ENCODE results near the gene OSBPL9. TPM values are rescaled to one million over a fixed set of nuclear protein-coding genes. Genes with fewer than 3 reads are reported as not detected.
"Not testable (repeated sequence)": the region's sequence is repeated elsewhere in the genome, so short reads cannot be mapped to it uniquely, and the experiment has no call there.

The OSBPL9 gene
- total RNA-seq, 1 donor from 2014 or later, result 75.2 TPM

- DNase-seq (ENCODE audit: low read depth, low spot score), result no peak
Measured at GRCh38 chr1:51635615-51636014, 18.7 kb downstream of the OSBPL9 start.

- no peak for DNase-seq (ENCODE audit: low read depth, low spot score)
Measured at GRCh38 chr1:51636191-51636590, 19.3 kb downstream of the OSBPL9 start.

- no peak for DNase-seq (ENCODE audit: low read depth, low spot score)
Measured at GRCh38 chr1:51636764-51637522, 20.1 kb downstream of the OSBPL9 start.

DNA sequence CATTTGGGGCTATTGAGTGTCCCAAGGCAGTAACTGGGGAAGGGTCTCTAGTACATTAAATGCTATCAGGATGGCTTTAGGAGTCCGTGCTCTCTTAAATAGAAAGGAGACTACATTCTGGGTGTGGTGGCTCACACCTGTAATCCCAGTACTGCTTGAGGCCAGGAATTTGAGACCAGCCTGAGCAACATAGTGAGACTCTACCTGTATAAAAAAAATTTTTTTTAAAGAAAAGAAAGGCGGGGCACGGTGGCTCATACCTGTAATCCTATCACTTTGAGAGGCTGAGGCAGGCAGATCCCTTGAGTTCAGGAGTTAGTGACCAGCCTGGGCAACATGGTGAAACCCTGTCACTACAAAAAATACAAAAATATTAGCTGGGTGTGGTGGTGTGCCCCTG, 21.5 kb downstream of the OSBPL9 start:
- no peak for DNase-seq (ENCODE audit: low read depth, low spot score)

- no peak for DNase-seq (ENCODE audit: low read depth, low spot score)
Measured at GRCh38 chr1:51639694-51640093, 22.8 kb downstream of the OSBPL9 start.

DNA sequence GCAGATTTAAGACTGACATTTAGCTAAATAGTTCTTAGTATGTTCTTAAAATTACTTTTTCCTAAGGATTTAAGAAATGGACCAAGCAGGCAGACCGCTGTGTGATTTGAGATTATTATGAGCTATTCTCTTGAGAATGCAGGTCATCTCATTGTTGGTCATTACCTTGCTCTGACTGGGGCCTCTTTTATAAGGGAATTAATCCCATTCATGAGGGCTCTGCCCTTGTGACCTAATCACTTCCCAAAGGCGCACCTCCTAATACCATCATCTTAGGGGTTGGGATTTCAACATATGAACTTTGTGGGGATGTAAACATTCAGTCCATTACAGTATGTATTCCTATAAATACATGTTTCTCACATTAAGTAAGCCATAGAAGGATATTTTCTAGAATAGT, 24.2 kb downstream of the OSBPL9 start:
- DNase-seq (ENCODE audit: low read depth, low spot score), result no peak

GRCh38 chr1:51642739-51643142, 25.8 kb downstream of the OSBPL9 start:
- DNase-seq (ENCODE audit: low read depth, low spot score), result no peak

DNA sequence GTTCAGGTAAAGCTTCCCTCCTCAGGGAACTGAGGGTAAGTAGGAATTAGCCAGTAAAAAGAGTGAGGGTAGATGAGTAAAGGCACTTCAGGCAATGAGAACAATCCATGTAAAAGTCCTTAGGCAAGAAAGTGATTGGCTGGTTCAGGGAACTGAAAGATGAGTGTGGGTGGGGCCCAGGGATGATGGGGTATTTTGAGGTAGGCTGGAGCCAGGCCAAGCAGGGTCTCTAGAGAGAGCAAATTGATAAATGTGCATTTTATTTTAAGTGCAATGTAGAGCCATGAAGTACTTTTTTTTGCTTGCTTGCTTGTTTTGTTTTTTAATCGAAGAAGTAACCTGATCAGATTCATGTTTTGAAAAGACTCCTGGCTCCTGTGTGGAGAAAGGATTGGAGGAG, 26.5 kb downstream of the OSBPL9 start:
- DNase-seq (ENCODE audit: low read depth, low spot score), result no peak

GRCh38 chr1:51644020-51644419, 27.1 kb downstream of the OSBPL9 start:
- DNase-seq (ENCODE audit: low read depth, low spot score), result no peak

DNA sequence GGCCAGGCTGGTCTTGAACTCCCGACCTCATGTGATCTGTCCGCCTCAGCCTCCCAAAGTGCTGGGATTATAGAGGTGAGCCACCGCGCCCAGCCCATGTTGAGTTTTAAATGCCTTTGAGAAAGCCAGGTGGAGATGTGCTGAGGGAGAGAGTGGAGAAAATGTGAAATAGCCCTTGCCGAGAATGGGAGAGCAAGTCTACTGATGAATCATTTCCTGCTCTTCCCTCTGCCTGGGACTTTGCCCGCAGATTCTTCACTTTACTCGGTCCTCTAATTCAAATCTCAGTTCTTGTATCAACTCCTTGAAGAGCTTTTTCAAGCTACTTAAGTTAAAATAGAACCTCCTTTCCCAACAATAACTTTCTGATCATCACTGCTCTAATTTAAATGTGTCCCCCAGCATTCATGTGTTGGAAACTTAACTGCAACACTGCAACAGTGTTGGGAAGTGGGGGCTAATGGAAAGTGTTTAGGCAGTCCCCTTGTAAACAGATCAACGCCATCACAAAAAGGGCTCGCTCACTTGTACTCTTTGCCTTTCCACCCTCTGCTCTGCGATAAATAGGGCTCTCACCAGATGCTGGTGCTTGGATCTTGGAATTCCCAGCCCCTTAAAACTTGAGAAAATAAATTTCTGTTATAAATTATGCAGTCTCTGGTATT, 27.8 kb downstream of the OSBPL9 start:
- no peak for DNase-seq (ENCODE audit: low read depth, low spot score)

DNA sequence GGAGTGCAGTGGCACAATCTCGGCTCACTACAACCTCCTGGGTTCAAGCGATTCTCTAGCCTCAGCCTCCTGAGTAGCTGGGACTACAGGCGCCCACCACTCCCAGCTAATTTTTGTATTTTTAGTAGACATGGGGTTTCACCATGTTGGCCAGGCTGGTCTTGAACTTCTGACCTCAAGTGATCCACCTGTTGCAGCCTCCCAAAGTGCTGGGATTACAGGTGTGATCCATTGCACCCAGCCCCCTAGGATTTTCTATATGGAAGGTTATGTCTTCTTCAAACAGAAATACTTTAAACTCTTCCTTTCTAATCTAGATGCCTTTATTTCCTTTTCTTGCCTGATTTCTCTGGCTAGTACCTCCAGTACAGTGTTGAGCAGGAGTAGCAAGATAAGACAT, 29.7 kb downstream of the OSBPL9 start:
- not testable (repeated sequence) for DNase-seq (ENCODE audit: low read depth, low spot score)

DNA sequence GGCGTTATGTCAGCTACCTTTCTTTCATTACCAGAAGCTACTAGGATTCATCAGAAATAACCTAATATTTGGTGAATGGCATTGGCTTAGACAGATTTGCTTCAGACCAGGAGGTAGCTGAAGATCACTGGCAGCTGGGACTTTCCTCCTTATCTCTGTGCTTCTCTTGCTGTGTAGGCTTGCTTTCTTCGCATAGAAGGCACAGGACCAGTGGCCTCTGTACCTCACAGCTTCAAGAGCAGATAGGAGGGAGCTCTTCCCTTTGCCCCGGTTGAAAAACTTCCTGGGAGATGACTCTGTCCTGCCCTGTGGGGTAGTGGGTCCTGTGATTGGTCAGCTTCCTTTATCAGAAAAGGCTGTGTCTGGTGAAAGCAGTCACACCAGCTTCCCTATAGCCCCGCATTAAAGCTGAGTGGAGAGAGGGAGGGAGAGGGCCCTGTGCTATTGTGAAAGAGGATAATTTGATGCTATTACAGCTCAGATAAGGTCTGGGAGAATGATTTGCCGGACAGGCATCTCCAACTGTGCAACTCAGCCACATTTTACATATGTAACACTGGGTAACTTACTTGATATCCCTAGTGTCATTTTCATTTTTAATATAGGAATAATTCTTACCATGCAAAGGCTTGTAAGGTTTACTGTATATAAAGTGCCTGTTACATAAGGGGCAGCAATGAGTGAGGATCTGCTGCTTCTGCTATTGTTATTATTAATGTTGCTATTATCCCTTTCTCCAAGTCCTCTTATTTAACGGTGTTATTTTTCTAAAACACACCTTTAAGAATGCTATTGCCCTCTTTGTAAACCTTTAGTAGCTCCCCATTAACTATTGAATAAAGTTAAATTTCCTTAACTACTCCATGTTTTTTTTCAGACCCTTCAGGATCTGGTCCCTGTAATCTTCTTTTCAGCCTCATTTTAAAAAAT, 31.6 kb downstream of the OSBPL9 start:
- no peak for DNase-seq (ENCODE audit: low read depth, low spot score)

- DNase-seq (ENCODE audit: low read depth, low spot score), result no peak
Measured at GRCh38 chr1:51649593-51650091, 32.8 kb downstream of the OSBPL9 start.

- DNase-seq (ENCODE audit: low read depth, low spot score), result no peak
Measured at GRCh38 chr1:51650198-51650597, 33.3 kb downstream of the OSBPL9 start.

- DNase-seq (ENCODE audit: low read depth, low spot score), result no peak
Measured at GRCh38 chr1:51651552-51651942, 34.7 kb downstream of the OSBPL9 start.

DNA sequence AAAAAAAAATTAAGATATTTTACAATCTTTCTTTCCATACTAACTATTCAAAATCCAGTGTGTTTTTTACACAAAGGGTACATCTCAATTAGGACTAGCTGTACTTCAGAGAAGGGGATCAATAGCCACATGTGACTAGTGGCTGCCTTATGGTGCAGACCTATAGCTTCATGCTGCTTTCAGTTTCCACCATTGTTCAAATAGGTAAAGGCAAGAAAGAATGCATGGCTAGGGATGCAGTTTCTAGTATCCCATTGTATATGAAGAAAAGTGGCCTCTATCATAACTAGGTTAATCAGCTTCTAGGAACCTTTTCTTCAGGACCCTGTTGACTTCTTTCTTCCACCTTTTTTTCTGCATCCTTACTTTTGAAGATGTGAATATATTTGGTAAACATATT, 35.7 kb downstream of the OSBPL9 start:
- no peak for DNase-seq (ENCODE audit: low read depth, low spot score)

- no peak for DNase-seq (ENCODE audit: low read depth, low spot score)
Measured at GRCh38 chr1:51653127-51653526, 36.2 kb downstream of the OSBPL9 start.

DNA sequence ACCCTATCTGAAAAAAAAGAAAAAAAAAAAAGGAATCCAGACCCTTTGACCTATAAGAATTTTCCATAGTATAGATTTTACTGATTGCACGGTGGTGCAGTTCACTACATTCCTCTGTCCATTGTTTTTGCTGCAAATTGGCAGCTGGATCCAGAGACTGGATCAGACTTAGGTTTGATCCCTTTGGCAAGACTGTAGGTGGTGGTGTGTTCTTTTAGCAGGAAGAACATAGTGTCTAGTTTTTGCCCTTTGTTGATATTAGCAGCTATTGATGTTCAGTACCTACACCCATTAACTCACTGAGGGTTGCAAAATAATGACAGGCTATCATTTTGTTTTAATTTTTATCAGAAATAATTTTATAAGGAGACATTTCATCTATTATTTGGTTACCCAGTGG, 37.1 kb downstream of the OSBPL9 start:
- no peak for DNase-seq (ENCODE audit: low read depth, low spot score)

DNA sequence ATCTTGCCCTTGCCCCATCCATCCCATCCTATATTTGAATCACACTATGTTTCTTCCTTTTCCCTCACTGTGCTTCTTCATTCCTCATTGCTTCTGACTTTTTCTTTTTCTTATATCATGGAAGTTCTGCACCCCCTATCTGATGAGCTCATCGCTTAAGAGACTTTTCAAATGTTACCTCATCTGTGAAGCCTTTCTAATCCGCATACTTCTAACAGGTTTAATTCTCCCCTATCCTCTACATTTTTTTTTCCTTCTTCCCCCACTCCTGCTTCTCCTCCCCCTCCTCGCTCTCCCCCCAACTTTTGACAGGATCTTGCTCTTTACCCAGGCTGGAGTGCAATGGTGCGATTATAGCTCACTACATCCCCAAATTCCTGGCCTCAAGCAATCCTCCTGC, 39.5 kb downstream of the OSBPL9 start:
- DNase-seq (ENCODE audit: low read depth, low spot score), result no peak

DNA sequence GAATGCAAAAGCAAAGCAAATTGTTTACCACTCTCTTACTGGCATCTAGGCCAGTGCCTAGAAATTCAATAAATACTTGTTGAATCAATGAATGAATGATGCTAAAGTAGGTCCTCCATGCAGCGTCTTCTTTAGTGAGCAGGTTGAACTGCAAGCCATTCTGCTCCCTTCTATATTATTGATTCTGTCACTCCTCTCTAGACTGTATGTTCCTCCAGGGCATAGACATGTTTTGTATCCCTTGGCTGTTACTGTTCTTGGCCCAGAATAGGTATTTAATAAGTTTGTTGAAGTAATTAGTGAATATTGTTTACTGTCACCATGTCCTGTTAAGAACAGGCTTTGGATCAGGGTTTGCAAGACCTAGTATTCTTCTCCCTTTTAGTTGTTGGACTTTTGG, 43.7 kb downstream of the OSBPL9 start:
- no peak for DNase-seq (ENCODE audit: low read depth, low spot score)

DNA sequence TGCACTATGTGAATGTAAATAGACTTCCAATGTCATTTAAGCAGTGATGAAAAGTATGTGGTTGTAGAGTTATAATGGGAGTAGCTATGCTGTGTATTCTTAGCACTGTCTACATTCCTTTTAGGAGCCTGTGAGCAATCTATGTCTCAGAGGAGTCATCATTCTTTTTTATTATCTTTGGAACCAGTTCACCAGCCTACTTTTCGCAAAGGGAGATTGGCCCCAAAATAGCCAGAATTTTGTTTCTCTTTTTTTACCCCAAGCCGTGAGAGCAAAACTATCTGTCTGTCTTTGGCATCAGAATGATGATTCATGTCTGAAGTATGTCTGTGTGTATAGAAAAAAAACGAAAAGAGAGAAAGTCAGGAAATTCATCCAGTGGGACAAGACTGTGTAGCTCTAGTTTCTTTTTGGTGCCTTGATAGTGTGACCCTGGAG, 44.2 kb downstream of the OSBPL9 start:
- DNase-seq (ENCODE audit: low read depth, low spot score), result peak; percentile 78

DNA sequence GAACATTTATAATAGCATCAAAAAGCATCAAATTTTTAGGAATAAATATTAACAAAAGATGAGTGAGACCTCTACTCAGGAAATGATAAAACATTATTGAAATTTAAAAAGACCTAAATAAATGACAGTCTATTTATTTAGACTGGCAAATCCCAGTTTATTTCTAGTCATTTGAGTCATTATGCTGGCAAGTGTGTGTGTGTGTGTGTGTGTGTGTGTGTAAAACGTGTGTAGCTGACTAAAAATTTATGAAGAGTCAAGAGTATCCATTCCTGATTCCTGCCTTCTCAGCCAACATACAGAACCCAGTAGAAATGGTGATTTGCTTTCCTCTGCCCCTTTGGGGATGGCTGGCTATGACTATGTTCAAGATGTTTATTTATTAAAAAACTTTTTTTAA, 46.2 kb downstream of the OSBPL9 start:
- no peak for DNase-seq (ENCODE audit: low read depth, low spot score)
